Heart left ventricle (tissue), 13 donors: Measurements from ENCODE around the gene NUDT4B.
"Not testable (repeated sequence)": the region's sequence is repeated elsewhere in the genome, so short reads cannot be mapped to it uniquely, and the experiment has no call there.

Source experiments
- POLR2A ChIP-seq, 2 donors: fragments of 450-650 bp; IDR thresholded peaks; one replicate each; pipeline ENCODE4 v1.6.1; 2017; ENCODE audit warnings: antibody characterized with exemption in 2 of 2, mild to moderate bottlenecking in 2 of 2, moderate library complexity in 2 of 2
- TF ChIP-seq, protein P1 (sequence below), 12 donors: fragments of 200-600 bp; sonication (generic) in 4 of 12; IDR thresholded peaks; one replicate each; pipeline versions ENCODE4 v1.5.0 to v1.8.0; 2018 to 2022; ENCODE audit warnings: antibody characterized with exemption in 12 of 12, mild to moderate bottlenecking in 5 of 12
- donor health status: ischemic (EF 13 %, LVEDD 7.1; RV severe dilation, severe dysfunction).
- donor health status: DM: no; HTN: yes; CAD: no.
- donor health status: DM: no; HTN: no; CAD: no.
- donor health status: ischemic (EF 25% LVEDD 6.9; RV normal size, moderate dysfunction).
- donor health status: ischemic (EF 25% LVEDD 5.7; RV mildly dilated, moderate dysfunction).
- donor health status: ischemic (EF 35%, LVEDD 5.7; RV mildly dilated, moderate dysfunction).
- donor health status: nonischemic (EF 11% LVEDD 7.7; RV severe dilation, severe dysfunction).
- donor health status: DM: yes; HTN: yes; CAD: no.
- donor health status: PGD.
- donor health status: ischemic (EF 29% LVEDD 5.4; RV normal size, mild dysfunction).
- donor health status: nonischemic (EF 23%, LVEDD 6.1; RV moderate dilation, normal function).

DNA sequence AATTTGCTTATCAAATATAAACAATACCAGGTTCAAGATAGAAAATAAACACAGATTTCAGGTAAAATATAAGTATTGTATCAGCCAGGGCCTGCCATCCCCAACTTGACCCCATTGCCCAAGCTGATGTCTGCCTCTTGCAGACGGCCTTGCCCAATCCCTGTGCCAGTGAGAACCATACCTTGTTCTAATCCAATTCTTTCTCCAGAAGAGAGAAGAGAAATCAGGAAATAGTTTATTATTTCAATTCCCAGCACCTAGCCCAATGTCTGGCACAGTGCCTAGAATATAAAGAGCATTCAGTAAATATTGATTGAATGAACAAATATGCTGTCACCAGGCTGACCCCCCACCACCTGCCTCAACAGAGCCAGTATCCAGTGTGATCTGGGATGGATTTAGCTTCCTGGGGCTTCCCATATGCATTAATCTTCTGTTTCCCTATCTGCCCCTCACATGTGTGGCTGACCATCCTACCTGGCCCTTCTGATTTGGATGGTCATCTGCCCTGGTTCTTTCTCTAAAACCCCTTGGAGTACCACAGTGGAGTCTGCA, 39.7 kb upstream of the NUDT4B start:
- TF ChIP-seq, protein P1, sequence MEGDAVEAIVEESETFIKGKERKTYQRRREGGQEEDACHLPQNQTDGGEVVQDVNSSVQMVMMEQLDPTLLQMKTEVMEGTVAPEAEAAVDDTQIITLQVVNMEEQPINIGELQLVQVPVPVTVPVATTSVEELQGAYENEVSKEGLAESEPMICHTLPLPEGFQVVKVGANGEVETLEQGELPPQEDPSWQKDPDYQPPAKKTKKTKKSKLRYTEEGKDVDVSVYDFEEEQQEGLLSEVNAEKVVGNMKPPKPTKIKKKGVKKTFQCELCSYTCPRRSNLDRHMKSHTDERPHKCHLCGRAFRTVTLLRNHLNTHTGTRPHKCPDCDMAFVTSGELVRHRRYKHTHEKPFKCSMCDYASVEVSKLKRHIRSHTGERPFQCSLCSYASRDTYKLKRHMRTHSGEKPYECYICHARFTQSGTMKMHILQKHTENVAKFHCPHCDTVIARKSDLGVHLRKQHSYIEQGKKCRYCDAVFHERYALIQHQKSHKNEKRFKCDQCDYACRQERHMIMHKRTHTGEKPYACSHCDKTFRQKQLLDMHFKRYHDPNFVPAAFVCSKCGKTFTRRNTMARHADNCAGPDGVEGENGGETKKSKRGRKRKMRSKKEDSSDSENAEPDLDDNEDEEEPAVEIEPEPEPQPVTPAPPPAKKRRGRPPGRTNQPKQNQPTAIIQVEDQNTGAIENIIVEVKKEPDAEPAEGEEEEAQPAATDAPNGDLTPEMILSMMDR (IDR thresholded peaks at IDR 0.05): not testable (repeated sequence)
- TF ChIP-seq POLR2A (IDR thresholded peaks at IDR 0.05): not testable (repeated sequence)
